Stomach (tissue), 9 donors: Measurements from ENCODE around the gene TMEM37. TPM values are rescaled to one million over a fixed set of nuclear protein-coding genes. Genes with fewer than 3 reads are reported as not detected.

Experiments used
- DNase-seq, 2 donors: peaks; one replicate each; pipeline versions ENCODE4 v3.0.0 to v3.0.0-alpha.2; 2013 to 2019
- H3K27ac ChIP-seq, 5 donors: fragments of 200-600 bp in 4 of 5; sonication (generic) in 4 of 5; one replicate each; pipeline ENCODE4 v1.5.1; 2013 to 2019; ENCODE audit warnings: mild to moderate bottlenecking in 1 of 5, moderate library complexity in 1 of 5
- H3K27me3 ChIP-seq, 3 donors: fragments of 200-600 bp; sonication (generic); one replicate each; pipeline ENCODE4 v1.5.1; 2017 to 2019; ENCODE audit warnings: mixed run types in 1 of 3
- H3K36me3 ChIP-seq, 4 donors: fragments of 200-600 bp; sonication (generic); 1 replicate in 3 of 4; 2 replicates in 1 of 4; pipeline ENCODE4 v1.5.1; 2016 to 2019
- H3K4me1 ChIP-seq, 4 donors: fragments of 200-600 bp; sonication (generic); one replicate each; pipeline ENCODE4 v1.5.1; 2016 to 2019
- H3K4me3 ChIP-seq, 4 donors: fragments of 200-600 bp; sonication (generic) in 3 of 4; one replicate each; pipeline ENCODE4 v1.5.1; 2016 to 2019; ENCODE audit warnings: mild to moderate bottlenecking in 1 of 4
- H3K9me3 ChIP-seq, 4 donors: fragments of 200-600 bp; sonication (generic); one replicate each; pipeline ENCODE4 v1.5.1; 2016 to 2019
- CTCF ChIP-seq, 7 experiments: fragments of 450-650 bp in 4 of 7; fragments of 200-600 bp in 3 of 7; sonication (generic) in 3 of 7; IDR thresholded peaks; one replicate each; pipeline ENCODE4 v1.5.1; 2016 to 2019; ENCODE audit warnings: antibody characterized with exemption in 7 of 7, control low read depth in 2 of 7, mild to moderate bottlenecking in 1 of 7
- EP300 ChIP-seq: sonication (generic); formaldehyde crosslinking; IDR thresholded peaks from one replicate; pipeline ENCODE4 v1.6.1; 2017; ENCODE audit warnings: antibody characterized with exemption
- POLR2A ChIP-seq, 4 donors: fragments of 450-650 bp; IDR thresholded peaks; one replicate each; pipeline ENCODE4 v1.6.1; 2016; ENCODE audit warnings: antibody characterized with exemption in 4 of 4, control low read depth in 2 of 4, mild to moderate bottlenecking in 1 of 4, moderate library complexity in 1 of 4
- POLR2AphosphoS5 ChIP-seq, 3 donors: sonication (generic); formaldehyde crosslinking; IDR thresholded peaks; one replicate each; pipeline ENCODE4 v1.6.1; 2016; ENCODE audit warnings: antibody characterized with exemption in 3 of 3
- WGBS, 5 donors: extraction: QIAGEN DNeasy Blood & Tissue Kit in 3 of 5; methylation state at CpG; one replicate each; pipeline versions ENCODE4 v1.1.5 to v1.1.7; 2013 to 2018; 5-methylcytosine and 5-hydroxymethylcytosine counted together
- intact Hi-C: fragments of 100-400 bp; cut with DNase I; formaldehyde crosslinking; loops from one replicate; pipeline ENCODE4 v1.15.1; 2023; ENCODE audit warnings: low total_unique reads
- polyA plus RNA-seq, 3 donors: library from polyadenylated mRNA; stranded (reverse); fragments of 200-250 nt; gene quantifications; one replicate each; pipeline ENCODE4 v1.2.3, GENCODE V29; 2013
- total RNA-seq, 5 donors: library from RNA; depleted of rRNA; stranded (reverse); fragments of >200 nt; gene quantifications; one replicate each; pipeline versions ENCODE4 v1.1.0 to v1.2.3, GENCODE V29; 2014 to 2016
- donor health status: healthy with polysubstance abuse.
- donor health status: Bipolar disorder and iron deficiency.
- donor health status: healthy.

The TMEM37 gene
- total and polyA plus RNA-seq, 8 donors = 5.7 to 27.8 (median 15.9) TPM; not detected in 1

- Histone ChIP-seq H3K36me3 (no peaks in the 10 kb centered on the region), H3K27me3 (no peaks in the 10 kb centered on the region), H3K9me3 (no peaks in the 10 kb centered on the region), H3K4me1 (peaks cover 0 to 11% (median 3%) of the 10 kb centered on the region in 4 donors), H3K4me3 (no peak overlapping the region), H3K27ac (no peak overlapping the region)
- TF ChIP-seq POLR2AphosphoS5 (IDR thresholded peaks at IDR 0.05) (no peak), POLR2A (IDR thresholded peaks at IDR 0.05) (no peak)
- DNase-seq = no peak
- intact Hi-C loops = loop anchor here (10.0 kb wide), 1 partner anchor 249 kb away; no protein-coding TSS in a partner anchor
- WGBS, 5 donors = 78 to 92% (median 83%) methylated on average over 1 of the region's 1 CpG
These were observed 16.0 kb upstream of the TMEM37 start for GRCh38 chr2:119415630-119416029.

- 84 to 96% (median 95%) methylated on average over 4 of the region's 4 CpGs for WGBS, 5 donors
These were observed 15.2 kb upstream of the TMEM37 start for GRCh38 chr2:119416299-119416923.

GRCh38 chr2:119417908-119418307 is 13.7 kb upstream of the TMEM37 start:
- TF ChIP-seq CTCF (IDR thresholded peaks at IDR 0.05) (no peak), EP300 (no peak), POLR2AphosphoS5 (IDR thresholded peaks at IDR 0.05) (no peak), POLR2A (IDR thresholded peaks at IDR 0.05) (no peak)
- intact Hi-C loops = loop anchor here (10.0 kb wide), 1 partner anchor 247 kb away; no protein-coding TSS in a partner anchor
- H3K27ac ChIP-seq = no peak overlapping the region

More at GRCh38 chr2:119416299-119416923, 15.2 kb upstream of the TMEM37 start:
- Histone ChIP-seq H3K36me3 (no peaks in the 10 kb centered on the region), H3K4me3 (no peak overlapping the region), H3K4me1 (peaks cover 0 to 19% (median 9%) of the 10 kb centered on the region in 4 donors), H3K27ac (no peak overlapping the region), H3K9me3 (no peaks in the 10 kb centered on the region), H3K27me3 (no peaks in the 10 kb centered on the region)
- DNase-seq = no peak
- TF ChIP-seq POLR2AphosphoS5 (IDR thresholded peaks at IDR 0.05) (no peak), CTCF (IDR thresholded peaks at IDR 0.05) (no peak), POLR2A (IDR thresholded peaks at IDR 0.05) (no peak), EP300 (no peak)
- intact Hi-C loops = loop anchor here (10.0 kb wide), 1 partner anchor 248 kb away; no protein-coding TSS in a partner anchor

GRCh38 chr2:119419065-119419464 is 12.6 kb upstream of the TMEM37 start:
- Histone ChIP-seq H3K36me3 (no peaks in the 10 kb centered on the region), H3K27me3 (no peaks in the 10 kb centered on the region), H3K4me3 (no peak overlapping the region), H3K4me1 (peaks cover 0 to 37% (median 9%) of the 10 kb centered on the region in 4 donors), H3K9me3 (no peaks in the 10 kb centered on the region), H3K27ac (no peak overlapping the region)
- TF ChIP-seq POLR2AphosphoS5 (IDR thresholded peaks at IDR 0.05) (no peak), CTCF (IDR thresholded peaks at IDR 0.05) (no peak), EP300 (no peak), POLR2A (IDR thresholded peaks at IDR 0.05) (no peak)
- DNase-seq = no peak
- intact Hi-C loops = loop anchor here (10.0 kb wide), 1 partner anchor 246 kb away; no protein-coding TSS in a partner anchor
- WGBS, 5 donors = 81 to 94% (median 89%) methylated on average over 1 of the region's 1 CpG

More at GRCh38 chr2:119417908-119418307, 13.7 kb upstream of the TMEM37 start:
- WGBS, 5 donors = 81 to 94% (median 89%) methylated on average over 6 of the region's 6 CpGs
- H3K36me3 ChIP-seq = no peaks in the 10 kb centered on the region
- H3K27me3 ChIP-seq = no peaks in the 10 kb centered on the region
- no peaks in the 10 kb centered on the region for H3K9me3 ChIP-seq
- DNase-seq = no peak
- H3K4me1 ChIP-seq = peaks cover 0 to 31% (median 9%) of the 10 kb centered on the region in 4 donors
- H3K4me3 ChIP-seq = no peak overlapping the region
